BLaER1 treated with 17β-estradiol and CSF1 and Interleukin-3, amounts not matched to agents 10 nM and 100 nM (cell line): ENCODE results near the gene LHFPL2.
"Not testable (repeated sequence)": the region's sequence is repeated elsewhere in the genome, so short reads cannot be mapped to it uniquely, and the experiment has no call there.

Experiments
- H3K27ac ChIP-seq, 11 experiments: shearing (Covaris generic); formaldehyde crosslinking; 2 replicates each; pipeline ENCODE4 v1.8.1; 2022
- H3K27me3 ChIP-seq, 11 experiments: shearing (Covaris generic); formaldehyde crosslinking; 2 replicates each; pipeline ENCODE4 v1.8.1; 2022
- H3K36me3 ChIP-seq, 11 experiments: shearing (Covaris generic); formaldehyde crosslinking; 2 replicates each; pipeline ENCODE4 v1.8.1; 2022
- H3K4me1 ChIP-seq, 10 experiments: shearing (Covaris generic); formaldehyde crosslinking; 2 replicates each; pipeline ENCODE4 v1.8.1; 2022
- H3K4me2 ChIP-seq, 11 experiments: shearing (Covaris generic); formaldehyde crosslinking; 2 replicates each; pipeline ENCODE4 v1.8.1; 2022
- H3K4me3 ChIP-seq, 10 experiments: shearing (Covaris generic); formaldehyde crosslinking; 2 replicates each; pipeline ENCODE4 v1.8.1; 2022
- H3K9ac ChIP-seq, 11 experiments: shearing (Covaris generic); formaldehyde crosslinking; 2 replicates each; pipeline ENCODE4 v1.8.1; 2022
- H3K9me3 ChIP-seq, 11 experiments: shearing (Covaris generic); formaldehyde crosslinking; replicated peaks in 1 of 11; 2 replicates each; pipeline ENCODE4 v1.8.1; 2022
- H4K20me1 ChIP-seq, 11 experiments: shearing (Covaris generic); formaldehyde crosslinking; 2 replicates each; pipeline ENCODE4 v1.8.1; 2022
- Cebpa-rat ChIP-seq, 11 experiments: shearing (Covaris generic); IDR thresholded peaks; 2 replicates each; pipeline ENCODE4 v1.8.1; 2022

LHFPL2 gene

GRCh38 chr5:78467752-78468357, 180.7 kb downstream of the LHFPL2 start:
- Histone ChIP-seq H3K27ac (no peak overlapping the region), H3K4me2 (peak overlapping the region in 1 of 11 experiments; percentile 13; a peak in 1 of 22 replicates), H3K36me3 (peaks cover 13 to 44% (median 29%) of the 10 kb centered on the region in 11 experiments; a peak in 19 of 22 replicates)

GRCh38 chr5:78467140-78467539, 181.4 kb downstream of the LHFPL2 start:
- Histone ChIP-seq H3K9ac (no peak overlapping the region), H3K4me3 (no peak overlapping the region)

More at GRCh38 chr5:78467752-78468357, 180.7 kb downstream of the LHFPL2 start:
- H3K27me3 ChIP-seq: no peaks in the 10 kb centered on the region
- H3K4me3 ChIP-seq: no peak overlapping the region
- H4K20me1 ChIP-seq: no peaks in the 10 kb centered on the region
- H3K9ac ChIP-seq: no peak overlapping the region
- no peak for TF ChIP-seq Cebpa-rat (IDR thresholded peaks at IDR 0.05)
- H3K9me3 ChIP-seq: no peaks in the 10 kb centered on the region
- peaks cover 0 to 13% (median 0%) of the 10 kb centered on the region in 10 experiments; a peak in 3 of 20 replicates for H3K4me1 ChIP-seq

GRCh38 chr5:78458843-78459242, 189.7 kb downstream of the LHFPL2 start:
- Histone ChIP-seq H4K20me1 (no peaks in the 10 kb centered on the region), H3K9me3 (peaks cover 0 to 11% (median 5%) of the 10 kb centered on the region in 11 experiments; a peak in 9 of 22 replicates), H3K27me3 (no peaks in the 10 kb centered on the region), H3K4me3 (no peak overlapping the region), H3K4me2 (no peak overlapping the region), H3K9ac (no peak overlapping the region), H3K4me1 (no peaks in the 10 kb centered on the region), H3K36me3 (peaks cover 21 to 51% (median 38%) of the 10 kb centered on the region in 11 experiments), H3K27ac (no peak overlapping the region)
- no peak for TF ChIP-seq Cebpa-rat (IDR thresholded peaks at IDR 0.05)

More at GRCh38 chr5:78467140-78467539, 181.4 kb downstream of the LHFPL2 start:
- H3K27me3 ChIP-seq: no peaks in the 10 kb centered on the region
- no peak for TF ChIP-seq Cebpa-rat (IDR thresholded peaks at IDR 0.05)
- peaks cover 17 to 45% (median 32%) of the 10 kb centered on the region in 11 experiments; a peak in 19 of 22 replicates for H3K36me3 ChIP-seq
- H3K4me1 ChIP-seq: peaks cover 0 to 6% (median 0%) of the 10 kb centered on the region in 10 experiments; a peak in 2 of 20 replicates
- H3K9me3 ChIP-seq: no peaks in the 10 kb centered on the region
- no peak overlapping the region for H3K27ac ChIP-seq
- H3K4me2 ChIP-seq: no peak overlapping the region
- H4K20me1 ChIP-seq: no peaks in the 10 kb centered on the region

GRCh38 chr5:78457507-78457906, 191.1 kb downstream of the LHFPL2 start:
- H3K27ac ChIP-seq, H3K9ac ChIP-seq, H4K20me1 ChIP-seq, H3K4me3 ChIP-seq, H3K4me2 ChIP-seq, H3K27me3 ChIP-seq, H3K4me1 ChIP-seq: not testable (repeated sequence)
- Histone ChIP-seq H3K36me3 (peaks cover 17 to 41% (median 34%) of the 10 kb centered on the region in 11 experiments), H3K9me3 (peaks cover 0 to 14% (median 5%) of the 10 kb centered on the region in 11 experiments; a peak in 9 of 22 replicates)

GRCh38 chr5:78449103-78449502, 199.5 kb downstream of the LHFPL2 start:
- Histone ChIP-seq H3K4me3 (no peak overlapping the region), H3K9ac (no peak overlapping the region), H3K9me3 (peaks cover 12 to 19% (median 15%) of the 10 kb centered on the region in 11 experiments; a peak in 20 of 22 replicates), H3K4me1 (no peaks in the 10 kb centered on the region), H3K36me3 (peaks cover 13 to 55% (median 24%) of the 10 kb centered on the region in 11 experiments; a peak in 21 of 22 replicates), H4K20me1 (no peaks in the 10 kb centered on the region), H3K27me3 (no peaks in the 10 kb centered on the region), H3K4me2 (no peak overlapping the region), H3K27ac (no peak overlapping the region)
- TF ChIP-seq Cebpa-rat (IDR thresholded peaks at IDR 0.05): no peak

- Histone ChIP-seq H3K4me2 (no peak overlapping the region), H3K4me1 (no peaks in the 10 kb centered on the region), H3K27ac (no peak overlapping the region), H3K9me3 (peaks cover 10 to 25% (median 17%) of the 10 kb centered on the region in 11 experiments; a peak in 20 of 22 replicates), H4K20me1 (no peaks in the 10 kb centered on the region), H3K9ac (no peak overlapping the region), H3K4me3 (no peak overlapping the region), H3K36me3 (peaks cover 19 to 67% (median 32%) of the 10 kb centered on the region in 11 experiments; a peak in 21 of 22 replicates), H3K27me3 (no peaks in the 10 kb centered on the region)
- no peak for TF ChIP-seq Cebpa-rat (IDR thresholded peaks at IDR 0.05)
Measured at GRCh38 chr5:78447775-78448424, 200.7 kb downstream of the LHFPL2 start.
